ENCODE data around the gene NSUN6.
"Not testable (repeated sequence)": the region's sequence is repeated elsewhere in the genome, so short reads cannot be mapped to it uniquely, and the experiment has no call there.

NSUN6 gene

GRCh38 chr10:18616337-18616736 lies 35.0 kb downstream of the NSUN6 start:
- in situ Hi-C loops (cut with HindIII; ENCODE audit: low pct_unique_long_range_greater_than_20kb, low sequenced_read_pairs): no loop called here
- no peak for TF ChIP-seq JUND (IDR thresholded peaks at IDR 0.05; ENCODE audit: low read depth)

GRCh38 chr10:18615618-18616017 lies 35.8 kb downstream of the NSUN6 start:
- no peak for DNase-seq (ENCODE audit: low read depth in 1 of 2, low spot score in 1 of 2)
- no peak for TF ChIP-seq JUND (IDR thresholded peaks at IDR 0.05; ENCODE audit: low read depth)
- in situ Hi-C loops (cut with HindIII; ENCODE audit: low pct_unique_long_range_greater_than_20kb, low sequenced_read_pairs): no loop called here

More at GRCh38 chr10:18616337-18616736, 35.0 kb downstream of the NSUN6 start:
- peak in 1 of 2 experiments; percentile 2 for DNase-seq (ENCODE audit: low read depth in 1 of 2, low spot score in 1 of 2)

GRCh38 chr10:18611168-18611567 lies 40.2 kb downstream of the NSUN6 start:
- no peak for DNase-seq (ENCODE audit: low read depth in 1 of 2, low spot score in 1 of 2)
- no peak for TF ChIP-seq JUND (IDR thresholded peaks at IDR 0.05; ENCODE audit: low read depth)
- in situ Hi-C loops (cut with HindIII; ENCODE audit: low pct_unique_long_range_greater_than_20kb, low sequenced_read_pairs): no loop called here

GRCh38 chr10:18610517-18610916 lies 40.9 kb downstream of the NSUN6 start:
- TF ChIP-seq JUND (IDR thresholded peaks at IDR 0.05; ENCODE audit: low read depth): no peak
- in situ Hi-C loops (cut with HindIII; ENCODE audit: low pct_unique_long_range_greater_than_20kb, low sequenced_read_pairs): no loop called here
- peak in 1 of 2 experiments; percentile 7 for DNase-seq (ENCODE audit: low read depth in 1 of 2, low spot score in 1 of 2)

DNA sequence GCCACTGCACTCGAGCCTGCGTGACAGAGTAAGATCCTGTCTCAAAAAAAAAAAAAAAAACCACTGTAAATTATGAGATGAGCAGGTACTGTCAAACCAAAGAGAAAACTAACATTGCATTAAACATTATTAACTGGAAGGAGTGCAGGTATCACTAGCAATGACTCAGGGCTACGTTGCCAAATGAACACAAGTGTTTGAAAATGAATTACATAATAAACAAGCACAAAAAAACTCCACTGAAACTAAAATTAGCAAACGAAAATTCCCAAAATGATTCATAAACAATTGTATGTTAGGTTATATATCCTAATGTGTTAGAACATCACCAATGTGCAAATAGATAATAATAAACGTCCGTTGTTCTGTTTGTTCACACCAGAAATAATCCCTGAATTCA lies 42.8 kb downstream of the NSUN6 start:
- TF ChIP-seq JUND (IDR thresholded peaks at IDR 0.05; ENCODE audit: low read depth): no peak
- in situ Hi-C loops (cut with HindIII; ENCODE audit: low pct_unique_long_range_greater_than_20kb, low sequenced_read_pairs): no loop called here
- DNase-seq (ENCODE audit: low read depth in 1 of 2, low spot score in 1 of 2): no peak

DNA sequence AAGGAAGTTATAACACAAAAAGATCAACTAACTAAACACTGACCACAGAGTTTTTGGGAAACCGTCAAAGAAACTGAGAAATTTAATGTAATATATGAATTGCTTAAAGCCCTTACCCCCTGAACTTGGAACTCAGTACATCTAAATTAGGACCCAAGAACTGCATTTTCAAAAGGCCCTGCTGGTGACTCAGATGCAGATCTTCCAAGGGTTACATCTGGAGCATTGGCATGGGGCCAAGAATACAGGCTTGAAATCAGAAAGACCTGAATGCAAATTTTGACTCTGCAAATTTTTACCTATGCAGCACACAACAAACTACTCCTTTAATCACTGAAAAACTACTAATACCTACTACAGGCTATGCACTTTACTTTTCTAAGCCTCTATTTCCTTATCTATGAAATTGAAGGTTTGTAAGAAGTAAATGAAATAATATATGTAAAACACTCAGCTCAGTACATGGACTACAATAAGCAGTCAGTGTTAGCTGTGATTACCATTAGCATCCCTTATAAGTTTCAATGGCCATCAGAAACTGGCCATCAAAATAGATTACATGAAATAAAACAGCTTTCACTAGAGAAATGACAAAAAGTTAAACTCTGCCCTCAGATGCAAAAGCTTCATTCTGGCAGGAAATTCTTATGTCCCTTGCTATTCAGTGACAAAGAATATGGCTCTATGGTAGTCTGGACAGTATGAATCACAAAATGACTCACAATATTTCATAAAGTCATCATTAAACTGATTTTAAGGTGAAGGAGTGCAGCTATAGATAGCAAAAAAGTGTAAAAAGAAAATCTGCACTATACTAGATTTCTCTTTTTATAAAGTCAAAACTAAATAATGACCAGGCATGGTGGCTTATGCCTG lies 43.6 kb downstream of the NSUN6 start:
- TF ChIP-seq JUND (IDR thresholded peaks at IDR 0.05; ENCODE audit: low read depth): no peak
- in situ Hi-C loops (cut with HindIII; ENCODE audit: low pct_unique_long_range_greater_than_20kb, low sequenced_read_pairs): no loop called here
- no peak for DNase-seq (ENCODE audit: low read depth in 1 of 2, low spot score in 1 of 2)

DNA sequence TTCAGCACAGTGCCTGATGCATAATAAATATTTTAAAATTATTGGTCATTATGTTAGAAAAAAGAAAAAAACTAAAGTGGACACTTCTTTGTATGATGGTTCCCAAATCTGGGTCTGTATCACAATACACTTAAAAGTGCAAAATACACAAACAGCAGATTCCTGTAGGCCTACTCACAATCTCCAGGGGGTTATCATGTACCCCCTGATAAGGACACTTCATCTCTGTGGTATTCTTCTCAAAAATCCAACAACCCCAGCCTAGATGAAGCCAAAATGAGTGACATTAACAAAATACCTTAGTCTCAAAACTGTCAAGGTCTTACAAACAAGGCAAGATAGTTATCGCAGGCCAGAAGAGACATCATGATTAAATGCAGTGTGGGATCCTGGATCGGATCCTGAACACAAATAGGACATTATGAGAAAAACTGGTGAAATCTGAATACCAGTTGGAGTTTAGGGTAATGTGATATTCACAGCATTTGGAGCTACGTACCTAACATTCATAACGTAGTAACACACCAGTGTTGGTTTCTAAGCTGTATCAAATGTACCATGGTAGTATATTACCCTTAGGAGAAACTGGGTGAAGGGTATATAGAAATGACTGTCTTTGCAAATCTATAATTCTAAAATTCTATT lies 45.2 kb downstream of the NSUN6 start:
- TF ChIP-seq JUND (IDR thresholded peaks at IDR 0.05; ENCODE audit: low read depth): no peak
- in situ Hi-C loops (cut with HindIII; ENCODE audit: low pct_unique_long_range_greater_than_20kb, low sequenced_read_pairs): no loop called here

DNA sequence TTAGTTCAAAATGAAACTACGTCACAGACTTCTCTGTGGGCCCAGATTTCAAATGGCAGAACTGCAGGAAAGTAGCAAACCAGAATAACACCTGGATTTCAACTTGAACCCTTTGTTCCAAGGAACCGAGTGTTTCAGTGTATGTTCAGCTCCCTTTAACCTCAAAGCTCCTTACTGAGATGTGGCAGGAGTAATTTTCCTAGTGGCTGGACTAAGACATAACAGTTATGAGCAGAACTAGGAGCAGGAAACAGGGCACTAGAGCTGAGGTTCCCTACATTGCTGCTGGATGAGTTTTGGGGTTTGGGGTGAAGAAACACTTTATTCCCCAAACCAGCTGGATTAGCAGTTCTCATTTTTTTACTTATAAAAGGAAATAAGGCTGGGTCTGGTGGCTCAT lies 50.1 kb downstream of the NSUN6 start:
- DNase-seq (ENCODE audit: low read depth in 1 of 2, low spot score in 1 of 2): peak in 1 of 2 experiments; percentile 7
- TF ChIP-seq JUND (IDR thresholded peaks at IDR 0.05; ENCODE audit: low read depth): no peak
- in situ Hi-C loops (cut with HindIII; ENCODE audit: low pct_unique_long_range_greater_than_20kb, low sequenced_read_pairs): no loop called here

More for the DNA sequence above, 45.2 kb downstream of the NSUN6 start:
- DNase-seq (ENCODE audit: low read depth in 1 of 2, low spot score in 1 of 2): no peak

- in situ Hi-C loops (cut with HindIII; ENCODE audit: low pct_unique_long_range_greater_than_20kb, low sequenced_read_pairs): no loop called here
- DNase-seq (ENCODE audit: low read depth in 1 of 2, low spot score in 1 of 2): no peak
Measured at GRCh38 chr10:18599392-18599791, 52.0 kb downstream of the NSUN6 start.

GRCh38 chr10:18594574-18595156 lies 56.7 kb downstream of the NSUN6 start:
- in situ Hi-C loops (cut with HindIII; ENCODE audit: low pct_unique_long_range_greater_than_20kb, low sequenced_read_pairs): no loop called here
- no peak for TF ChIP-seq JUND (IDR thresholded peaks at IDR 0.05; ENCODE audit: low read depth)
- no peak for DNase-seq (ENCODE audit: low read depth in 1 of 2, low spot score in 1 of 2)

More at GRCh38 chr10:18599392-18599791, 52.0 kb downstream of the NSUN6 start:
- no peak for TF ChIP-seq JUND (IDR thresholded peaks at IDR 0.05; ENCODE audit: low read depth)

GRCh38 chr10:18591141-18591540 lies 60.2 kb downstream of the NSUN6 start:
- DNase-seq (ENCODE audit: low read depth in 1 of 2, low spot score in 1 of 2); in situ Hi-C loops (cut with HindIII; ENCODE audit: low pct_unique_long_range_greater_than_20kb, low sequenced_read_pairs): not testable (repeated sequence)

DNA sequence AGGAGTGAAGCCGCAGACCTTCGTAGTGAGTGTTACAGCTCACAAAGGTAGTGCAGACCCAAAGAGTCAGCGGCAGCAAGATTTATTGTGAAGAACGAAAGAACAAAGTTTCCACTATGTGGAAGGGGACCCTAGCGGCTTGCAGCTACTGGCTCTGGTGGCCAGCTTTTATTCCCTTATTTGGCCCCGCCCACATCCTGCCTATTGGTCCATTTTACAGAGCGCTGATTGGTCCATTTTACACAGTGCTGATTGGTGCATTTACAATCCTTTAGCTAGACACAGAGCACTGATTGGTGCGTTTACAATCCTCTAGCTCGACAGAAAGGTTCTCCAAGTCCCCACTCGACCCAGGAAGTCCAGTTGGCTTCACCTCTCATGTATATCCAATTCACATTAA lies 64.8 kb downstream of the NSUN6 start:
- DNase-seq (ENCODE audit: low read depth in 1 of 2, low spot score in 1 of 2); in situ Hi-C loops (cut with HindIII; ENCODE audit: low pct_unique_long_range_greater_than_20kb, low sequenced_read_pairs): not testable (repeated sequence)
